ENCODE results near the gene BBLN. TPM values are rescaled to one million over a fixed set of nuclear protein-coding genes. Genes with fewer than 3 reads are reported as not detected.

BBLN gene
- total RNA-seq, 1 donor from 2014 or later, result 69.4 TPM

- Histone ChIP-seq H3K4me1 (no peaks in the 10 kb centered on the region), H3K79me2 (ENCODE audit: low read depth) (no peaks in the 10 kb centered on the region), H3K36me3 (no peaks in the 10 kb centered on the region), H4K20me1 (ENCODE audit: low read depth) (no peaks in the 10 kb centered on the region), H3K27me3 (no peaks in the 10 kb centered on the region), H3F3A (ENCODE audit: low read depth) (no peaks in the 10 kb centered on the region), H3K9ac (no peak overlapping the region), H3K27ac (no peak overlapping the region), H3K4me3 (no peak overlapping the region), H2AFZ (replicated peaks) (no peak overlapping the region), H3K4me2 (no peak overlapping the region), H3K9me3 (ENCODE audit: low read depth) (no peaks in the 10 kb centered on the region)
- Mint-ChIP-seq H3K27me3 (ENCODE audit: insufficient read depth, low read depth) (peaks cover 2% of the 10 kb centered on the region), H3K27ac (no peak overlapping the region), H3K36me3 (peaks cover 32% of the 10 kb centered on the region), H3K4me1 (no peaks in the 10 kb centered on the region), H3K4me3 (no peak overlapping the region), H3K9me3 (no peaks in the 10 kb centered on the region)
- TF ChIP-seq CTCF (IDR thresholded peaks at IDR 0.05) (no peak), EZH2phosphoT487 (IDR thresholded peaks at IDR 0.05) (no peak), EZH2 (IDR thresholded peaks at IDR 0.05) (no peak)
- DNase-seq (ENCODE audit: low spot score), result no peak
These were observed 14.0 kb downstream of the BBLN start for GRCh38 chr9:128174062-128174461.

GRCh38 chr9:128175102-128175563 is 15.1 kb downstream of the BBLN start:
- Histone ChIP-seq H3K9me3 (ENCODE audit: low read depth) (no peaks in the 10 kb centered on the region), H3K36me3 (peaks cover 4% of the 10 kb centered on the region), H3K4me2 (no peak overlapping the region), H3K4me1 (no peaks in the 10 kb centered on the region), H2AFZ (replicated peaks) (no peak overlapping the region), H3K27ac (no peak overlapping the region), H4K20me1 (ENCODE audit: low read depth) (no peaks in the 10 kb centered on the region), H3K27me3 (no peaks in the 10 kb centered on the region), H3K79me2 (ENCODE audit: low read depth) (no peaks in the 10 kb centered on the region), H3K4me3 (no peak overlapping the region), H3K9ac (no peak overlapping the region), H3F3A (ENCODE audit: low read depth) (no peaks in the 10 kb centered on the region)
- Mint-ChIP-seq H3K27ac (no peak overlapping the region), H3K4me1 (no peaks in the 10 kb centered on the region), H3K4me3 (no peak overlapping the region), H3K9me3 (no peaks in the 10 kb centered on the region), H3K36me3 (peaks cover 38% of the 10 kb centered on the region), H3K27me3 (ENCODE audit: insufficient read depth, low read depth) (no peaks in the 10 kb centered on the region)
- no peak for DNase-seq (ENCODE audit: low spot score)
- no peak for TF ChIP-seq CTCF (IDR thresholded peaks at IDR 0.05)
- TF ChIP-seq EZH2phosphoT487 (IDR thresholded peaks at IDR 0.05), result no peak

- Histone ChIP-seq H3K4me2 (no peak overlapping the region), H3K27ac (no peak overlapping the region), H4K20me1 (ENCODE audit: low read depth) (no peaks in the 10 kb centered on the region), H3K36me3 (peaks cover 6% of the 10 kb centered on the region), H3K4me1 (no peaks in the 10 kb centered on the region), H3K9ac (no peak overlapping the region), H3K27me3 (no peaks in the 10 kb centered on the region), H3K4me3 (no peak overlapping the region), H3K9me3 (ENCODE audit: low read depth) (no peaks in the 10 kb centered on the region), H2AFZ (replicated peaks) (no peak overlapping the region), H3K79me2 (ENCODE audit: low read depth) (no peaks in the 10 kb centered on the region), H3F3A (ENCODE audit: low read depth) (no peaks in the 10 kb centered on the region)
- Mint-ChIP-seq H3K9me3 (no peaks in the 10 kb centered on the region), H3K4me3 (no peak overlapping the region), H3K4me1 (no peaks in the 10 kb centered on the region), H3K27ac (no peak overlapping the region), H3K27me3 (ENCODE audit: insufficient read depth, low read depth) (no peaks in the 10 kb centered on the region), H3K36me3 (peaks cover 39% of the 10 kb centered on the region)
- TF ChIP-seq EZH2 (IDR thresholded peaks at IDR 0.05) (no peak), EZH2phosphoT487 (IDR thresholded peaks at IDR 0.05) (no peak), CTCF (IDR thresholded peaks at IDR 0.05) (no peak)
- no peak for DNase-seq (ENCODE audit: low spot score)
These were observed 15.7 kb downstream of the BBLN start for GRCh38 chr9:128175726-128176125.
